ENCODE results near the gene CENPF. TPM values are rescaled to one million over a fixed set of nuclear protein-coding genes. Genes with fewer than 3 reads are reported as not detected.

Gene CENPF, protein sequence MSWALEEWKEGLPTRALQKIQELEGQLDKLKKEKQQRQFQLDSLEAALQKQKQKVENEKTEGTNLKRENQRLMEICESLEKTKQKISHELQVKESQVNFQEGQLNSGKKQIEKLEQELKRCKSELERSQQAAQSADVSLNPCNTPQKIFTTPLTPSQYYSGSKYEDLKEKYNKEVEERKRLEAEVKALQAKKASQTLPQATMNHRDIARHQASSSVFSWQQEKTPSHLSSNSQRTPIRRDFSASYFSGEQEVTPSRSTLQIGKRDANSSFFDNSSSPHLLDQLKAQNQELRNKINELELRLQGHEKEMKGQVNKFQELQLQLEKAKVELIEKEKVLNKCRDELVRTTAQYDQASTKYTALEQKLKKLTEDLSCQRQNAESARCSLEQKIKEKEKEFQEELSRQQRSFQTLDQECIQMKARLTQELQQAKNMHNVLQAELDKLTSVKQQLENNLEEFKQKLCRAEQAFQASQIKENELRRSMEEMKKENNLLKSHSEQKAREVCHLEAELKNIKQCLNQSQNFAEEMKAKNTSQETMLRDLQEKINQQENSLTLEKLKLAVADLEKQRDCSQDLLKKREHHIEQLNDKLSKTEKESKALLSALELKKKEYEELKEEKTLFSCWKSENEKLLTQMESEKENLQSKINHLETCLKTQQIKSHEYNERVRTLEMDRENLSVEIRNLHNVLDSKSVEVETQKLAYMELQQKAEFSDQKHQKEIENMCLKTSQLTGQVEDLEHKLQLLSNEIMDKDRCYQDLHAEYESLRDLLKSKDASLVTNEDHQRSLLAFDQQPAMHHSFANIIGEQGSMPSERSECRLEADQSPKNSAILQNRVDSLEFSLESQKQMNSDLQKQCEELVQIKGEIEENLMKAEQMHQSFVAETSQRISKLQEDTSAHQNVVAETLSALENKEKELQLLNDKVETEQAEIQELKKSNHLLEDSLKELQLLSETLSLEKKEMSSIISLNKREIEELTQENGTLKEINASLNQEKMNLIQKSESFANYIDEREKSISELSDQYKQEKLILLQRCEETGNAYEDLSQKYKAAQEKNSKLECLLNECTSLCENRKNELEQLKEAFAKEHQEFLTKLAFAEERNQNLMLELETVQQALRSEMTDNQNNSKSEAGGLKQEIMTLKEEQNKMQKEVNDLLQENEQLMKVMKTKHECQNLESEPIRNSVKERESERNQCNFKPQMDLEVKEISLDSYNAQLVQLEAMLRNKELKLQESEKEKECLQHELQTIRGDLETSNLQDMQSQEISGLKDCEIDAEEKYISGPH (N-terminal part only)
- 2.5 and 62.2 TPM in 2 replicates for total RNA-seq

DNA sequence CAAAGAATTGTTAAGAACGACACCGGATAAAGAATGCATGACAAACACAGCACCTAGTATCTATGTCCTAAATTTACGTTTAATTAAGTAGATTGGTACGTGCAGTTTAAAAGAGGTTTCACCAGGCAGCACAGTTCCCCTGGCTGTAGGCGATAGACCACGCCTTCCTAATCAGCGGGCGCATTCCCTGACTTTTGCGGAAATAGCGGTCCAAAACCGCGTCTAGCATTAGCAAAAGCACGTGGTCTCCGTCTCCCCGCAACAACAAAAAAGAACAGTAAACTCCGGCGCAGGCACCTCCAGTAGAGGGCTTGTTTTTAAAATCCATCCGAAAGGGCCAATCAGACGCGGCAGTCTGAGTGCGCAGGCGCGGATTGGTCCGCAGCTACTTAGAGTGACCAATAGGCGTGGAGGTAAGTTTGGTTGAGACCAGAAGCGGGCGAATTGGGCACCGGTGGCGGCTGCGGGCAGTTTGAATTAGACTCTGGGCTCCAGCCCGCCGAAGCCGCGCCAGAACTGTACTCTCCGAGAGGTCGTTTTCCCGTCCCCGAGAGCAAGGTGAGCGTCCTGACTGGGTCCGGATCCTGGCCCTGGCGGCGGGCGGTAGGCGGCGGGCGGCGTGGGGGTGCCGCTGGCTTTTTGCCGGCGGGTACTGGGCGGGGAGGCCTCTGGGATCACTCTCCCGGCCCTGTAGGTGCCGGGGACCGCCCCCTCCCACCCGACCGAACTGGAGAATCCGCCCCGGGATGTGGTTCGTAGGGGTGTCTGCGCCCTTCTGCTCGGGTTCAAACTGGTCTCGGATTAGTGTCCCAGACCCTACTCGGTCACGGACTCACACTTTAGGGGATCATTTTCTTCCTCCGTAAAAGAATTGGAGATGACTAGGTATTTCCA lies at the start of gene CENPF:
Gene CENPF, plus strand, starts transcription at position 432 of the 894 bp plus-strand sequence. CDS start 10,560 bp downstream, outside the sequence.

Other genes starting within 250 kb of the CENPF start
- gene PTPN14, start 51.6 kb upstream of the CENPF start, total RNA-seq = 68.6 and 84.6 TPM in 2 replicates